Activated B cell treated with CpG ODN at 0.5 μM for 24 hours (primary cell): Measurements from ENCODE around the gene NDUFV2. TPM values are rescaled to one million over a fixed set of nuclear protein-coding genes. Genes with fewer than 3 reads are reported as not detected.

Experiments used
- ATAC-seq: fragments of 200-7000 bp; cut with Tn5 transposase; one replicate; pipeline ENCODE4 v1.10.0; 2021; ENCODE audit warnings: low read depth, mild to moderate bottlenecking, moderate library complexity
- CTCF ChIA-PET: fragments of 350-600 bp; sonication (Branson Sonifier 250); formaldehyde crosslinking; loops from one replicate; lab custom pipeline; 2021; ENCODE audit warnings: antibody characterized with exemption; lab: Charles Lee
- POLR2A ChIA-PET: fragments of 350-600 bp; sonication (Branson Sonifier 250); formaldehyde crosslinking; loops from one replicate; lab custom pipeline; 2021; ENCODE audit warnings: antibody characterized with exemption; lab: Charles Lee
- DNase-seq: peaks from one replicate; pipeline ENCODE4 v3.0.0; 2022
- H3K27ac Mint-ChIP-seq: one replicate; pipeline ENCODE4 v1.8.0; 2020; ENCODE audit warnings: mixed read lengths
- H3K27me3 Mint-ChIP-seq: one replicate; pipeline ENCODE4 v1.8.0; 2021; ENCODE audit warnings: mixed read lengths
- H3K36me3 Mint-ChIP-seq: one replicate; pipeline ENCODE4 v1.8.0; 2021; ENCODE audit warnings: low read depth, mixed read lengths
- H3K4me1 Mint-ChIP-seq: one replicate; pipeline ENCODE4 v1.8.0; 2021; ENCODE audit warnings: mixed read lengths
- H3K4me3 Mint-ChIP-seq: one replicate; pipeline ENCODE4 v1.8.0; 2020; ENCODE audit warnings: mild to moderate bottlenecking, mixed read lengths
- H3K9me3 Mint-ChIP-seq: one replicate; pipeline ENCODE4 v1.8.0; 2020; ENCODE audit warnings: mixed read lengths
- intact Hi-C: fragments of 100-400 bp; cut with micrococcal nuclease; formaldehyde crosslinking; loops from one replicate; pipeline ENCODE4 v1.15.1; 2024
- total RNA-seq: library from RNA; stranded (reverse); gene quantifications from 2 replicates; pipeline ENCODE4 v1.2.3, GENCODE V29; 2022
- TF ChIP-seq, protein P1 (sequence below): fragments of 200-600 bp; IDR thresholded peaks from one replicate; pipeline ENCODE4 v1.8.0; 2022; ENCODE audit warnings: antibody characterized with exemption, mild to moderate bottlenecking

Gene NDUFV2
- total RNA-seq, 1 donor from 2014 or later, result 168 TPM

DNA sequence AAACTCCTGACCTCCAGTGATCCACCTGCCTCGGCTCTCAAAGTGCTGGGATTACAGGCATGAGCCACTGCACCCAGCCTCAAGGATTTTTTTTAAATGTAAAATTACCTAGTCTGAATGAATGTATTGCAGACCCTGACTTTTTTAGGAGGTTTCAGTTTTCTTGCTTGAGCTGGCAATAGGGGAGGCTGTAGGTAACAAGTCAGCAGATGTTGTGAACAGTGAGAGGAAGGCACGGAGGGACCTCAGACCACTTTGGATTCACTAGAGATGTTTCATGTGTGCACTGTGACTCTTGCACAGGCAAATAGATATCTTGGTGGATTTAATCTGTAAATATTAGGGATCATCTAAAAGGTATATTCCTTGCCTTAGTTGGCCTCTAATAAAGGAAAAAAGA, 6.4 kb downstream of the NDUFV2 start:
- intact Hi-C loops, result no loop called here
- Mint-ChIP-seq H3K36me3 (peaks cover 52% of the 10 kb centered on the region), H3K4me1 (peaks cover 99% of the 10 kb centered on the region), H3K27ac (peak overlapping the region; percentile 99), H3K9me3 (no peaks in the 10 kb centered on the region), H3K27me3 (no peaks in the 10 kb centered on the region), H3K4me3 (peak overlapping the region; percentile 2)
- ChIA-PET CTCF (interaction anchor here (1.1 to 1.8 kb wide), 2 partner anchors 35 to 37 kb away, joined by 4 to 7 read pairs; no protein-coding TSS in a partner anchor), POLR2A (interaction anchor here (1.2 to 3.1 kb wide), 4 partner anchors 8 to 27 kb away, joined by 5 to 26 read pairs (median 8); partner anchors contain the start of gene ANKRD12)
- TF ChIP-seq, protein P1, sequence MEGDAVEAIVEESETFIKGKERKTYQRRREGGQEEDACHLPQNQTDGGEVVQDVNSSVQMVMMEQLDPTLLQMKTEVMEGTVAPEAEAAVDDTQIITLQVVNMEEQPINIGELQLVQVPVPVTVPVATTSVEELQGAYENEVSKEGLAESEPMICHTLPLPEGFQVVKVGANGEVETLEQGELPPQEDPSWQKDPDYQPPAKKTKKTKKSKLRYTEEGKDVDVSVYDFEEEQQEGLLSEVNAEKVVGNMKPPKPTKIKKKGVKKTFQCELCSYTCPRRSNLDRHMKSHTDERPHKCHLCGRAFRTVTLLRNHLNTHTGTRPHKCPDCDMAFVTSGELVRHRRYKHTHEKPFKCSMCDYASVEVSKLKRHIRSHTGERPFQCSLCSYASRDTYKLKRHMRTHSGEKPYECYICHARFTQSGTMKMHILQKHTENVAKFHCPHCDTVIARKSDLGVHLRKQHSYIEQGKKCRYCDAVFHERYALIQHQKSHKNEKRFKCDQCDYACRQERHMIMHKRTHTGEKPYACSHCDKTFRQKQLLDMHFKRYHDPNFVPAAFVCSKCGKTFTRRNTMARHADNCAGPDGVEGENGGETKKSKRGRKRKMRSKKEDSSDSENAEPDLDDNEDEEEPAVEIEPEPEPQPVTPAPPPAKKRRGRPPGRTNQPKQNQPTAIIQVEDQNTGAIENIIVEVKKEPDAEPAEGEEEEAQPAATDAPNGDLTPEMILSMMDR, result no peak
- no peak for ATAC-seq
- DNase-seq, result no peak

DNA sequence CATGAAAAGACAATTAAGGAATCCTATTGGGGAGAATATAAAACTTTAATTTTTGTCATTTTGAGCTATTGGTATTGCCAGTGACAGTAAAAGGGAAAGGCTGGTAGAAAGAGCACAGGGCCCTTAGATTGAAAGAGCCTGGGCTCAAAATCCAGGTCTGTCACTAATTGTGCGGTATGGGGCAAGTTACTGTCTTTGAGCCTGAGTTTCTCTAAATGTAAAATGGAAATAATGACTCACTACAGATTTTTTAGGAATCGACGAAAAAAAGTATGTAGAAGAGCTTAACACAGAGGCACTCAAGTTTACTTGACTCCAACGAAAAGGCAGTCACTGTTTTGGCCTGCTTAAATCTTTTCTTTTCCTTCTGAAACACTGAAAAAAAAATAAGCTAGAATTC, 7.0 kb downstream of the NDUFV2 start:
- ChIA-PET CTCF (interaction anchor here (0.7 to 1.8 kb wide), 3 partner anchors 36 to 44 kb away, joined by 3 to 7 read pairs (median 4); no protein-coding TSS in a partner anchor), POLR2A (interaction anchor here (0.7 to 3.1 kb wide), 6 partner anchors 8 to 30 kb away, joined by 3 to 26 read pairs (median 4); partner anchors contain the start of gene ANKRD12)
- peaks cover 47% of the 10 kb centered on the region for H3K36me3 Mint-ChIP-seq
- peak overlapping the region; percentile 2 for H3K4me3 Mint-ChIP-seq
- TF ChIP-seq, protein P1, result no peak
- intact Hi-C loops, result no loop called here
- no peaks in the 10 kb centered on the region for H3K27me3 Mint-ChIP-seq
- ATAC-seq, result no peak
- H3K4me1 Mint-ChIP-seq, result peaks cover 97% of the 10 kb centered on the region
- peak overlapping the region; percentile 99 for H3K27ac Mint-ChIP-seq
- H3K9me3 Mint-ChIP-seq, result no peaks in the 10 kb centered on the region
- no peak for DNase-seq

DNA sequence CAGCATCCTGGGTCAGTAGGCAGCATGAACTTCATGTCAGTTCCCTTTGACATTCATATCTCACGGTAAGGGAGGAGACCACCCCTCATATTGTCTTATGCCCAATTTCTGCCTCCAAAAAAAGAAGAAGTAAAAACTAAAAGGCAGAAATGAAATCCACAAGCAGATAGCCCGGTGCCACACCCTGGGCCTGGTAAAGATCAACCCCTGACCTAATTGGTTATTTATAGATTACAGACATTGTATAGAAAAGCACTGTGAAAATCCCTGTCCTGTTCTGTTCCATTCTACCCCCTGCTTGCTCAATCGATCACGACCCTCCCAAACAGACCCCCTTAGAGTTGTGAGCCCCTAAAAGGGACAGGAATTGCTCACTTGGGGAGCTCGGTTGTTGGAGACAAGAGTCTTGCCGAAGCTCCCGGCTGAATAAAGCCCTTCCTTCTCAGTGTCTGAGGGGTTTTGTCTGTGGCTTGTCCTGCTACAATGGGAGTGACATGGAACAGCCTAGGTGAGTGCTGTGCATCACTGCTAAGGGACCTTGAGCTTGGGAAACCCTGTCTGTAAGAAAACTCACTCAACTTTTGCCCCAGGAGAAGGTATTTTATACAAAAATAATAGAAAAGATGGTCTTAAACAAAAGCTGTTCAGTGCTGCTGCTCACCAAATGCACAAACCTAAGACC, 11.1 kb downstream of the NDUFV2 start:
- no peaks in the 10 kb centered on the region for H3K9me3 Mint-ChIP-seq
- POLR2A ChIA-PET, result interaction anchor here (0.8 to 9.2 kb wide), 5 partner anchors 10 to 31 kb away, joined by 3 to 257 read pairs (median 6); partner anchors contain the start of genes ANKRD12 and NDUFV2

DNA sequence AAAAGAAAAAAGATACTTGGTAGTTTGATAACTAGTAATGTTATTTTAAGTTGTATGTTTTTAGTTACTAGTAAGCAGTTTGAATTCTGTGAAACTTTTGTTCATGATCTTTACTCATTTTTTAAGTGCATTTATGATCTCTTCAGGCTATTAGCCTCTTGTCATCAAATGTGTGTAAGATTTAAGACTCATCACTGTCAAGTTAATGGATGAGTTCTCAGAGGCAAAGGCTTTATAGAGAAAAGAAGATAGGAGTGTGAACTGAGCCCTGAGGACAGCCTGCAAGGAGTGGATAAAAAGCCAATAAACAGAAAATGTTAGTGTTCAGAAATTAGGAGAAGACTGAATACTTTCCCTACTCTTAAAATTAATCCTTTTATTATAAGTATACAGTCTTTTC, 13.5 kb downstream of the NDUFV2 start:
- Mint-ChIP-seq H3K27ac (peak overlapping the region; percentile 99), H3K36me3 (peaks cover 27% of the 10 kb centered on the region), H3K4me1 (peaks cover 94% of the 10 kb centered on the region), H3K27me3 (no peaks in the 10 kb centered on the region), H3K9me3 (no peaks in the 10 kb centered on the region), H3K4me3 (peak overlapping the region; percentile 56)
- CTCF ChIA-PET, result interaction anchor here (0.7 to 1.6 kb wide), 2 partner anchors 12 to 33 kb away, joined by 3 to 5 read pairs; no protein-coding TSS in a partner anchor
- no peak for ATAC-seq
- DNase-seq, result no peak
- TF ChIP-seq, protein P1, result no peak
- POLR2A ChIA-PET, result interaction anchor here (0.7 to 9.2 kb wide), 6 partner anchors 12 to 385 kb away, joined by 3 to 257 read pairs (median 24); partner anchors contain the start of genes ANKRD12 and NDUFV2
- intact Hi-C loops, result no loop called here

More for the DNA sequence above, 11.1 kb downstream of the NDUFV2 start:
- peak; percentile 26 for ATAC-seq
- peak overlapping the region; percentile 82 for H3K4me3 Mint-ChIP-seq
- peak; percentile 37 for DNase-seq
- no peaks in the 10 kb centered on the region for H3K27me3 Mint-ChIP-seq
- H3K4me1 Mint-ChIP-seq, result peaks cover 97% of the 10 kb centered on the region
- intact Hi-C loops, result loop anchor here (1.0 kb wide), 1 partner anchor 10 kb away; no protein-coding TSS in a partner anchor
- TF ChIP-seq, protein P1, result no peak
- peak overlapping the region; percentile 99 for H3K27ac Mint-ChIP-seq
- CTCF ChIA-PET, result interaction anchor here (2.0 kb wide), 1 partner anchor 40 kb away, joined by 5 read pairs; no protein-coding TSS in a partner anchor
- peaks cover 26% of the 10 kb centered on the region for H3K36me3 Mint-ChIP-seq
